Measurements from ENCODE around the gene MAP3K2. TPM values are rescaled to one million over a fixed set of nuclear protein-coding genes. Genes with fewer than 3 reads are reported as not detected.

MAP3K2 gene
- total and polyA plus RNA-seq, 2 of the 8 experiments (the other 6 are each of a cell fraction or from before 2014, with no cell fraction given): 2.0 to 23.2 TPM

GRCh38 chr2:127275356-127275755 is 112.4 kb downstream of the MAP3K2 start (continued):
- TF ChIP-seq, protein P1, sequence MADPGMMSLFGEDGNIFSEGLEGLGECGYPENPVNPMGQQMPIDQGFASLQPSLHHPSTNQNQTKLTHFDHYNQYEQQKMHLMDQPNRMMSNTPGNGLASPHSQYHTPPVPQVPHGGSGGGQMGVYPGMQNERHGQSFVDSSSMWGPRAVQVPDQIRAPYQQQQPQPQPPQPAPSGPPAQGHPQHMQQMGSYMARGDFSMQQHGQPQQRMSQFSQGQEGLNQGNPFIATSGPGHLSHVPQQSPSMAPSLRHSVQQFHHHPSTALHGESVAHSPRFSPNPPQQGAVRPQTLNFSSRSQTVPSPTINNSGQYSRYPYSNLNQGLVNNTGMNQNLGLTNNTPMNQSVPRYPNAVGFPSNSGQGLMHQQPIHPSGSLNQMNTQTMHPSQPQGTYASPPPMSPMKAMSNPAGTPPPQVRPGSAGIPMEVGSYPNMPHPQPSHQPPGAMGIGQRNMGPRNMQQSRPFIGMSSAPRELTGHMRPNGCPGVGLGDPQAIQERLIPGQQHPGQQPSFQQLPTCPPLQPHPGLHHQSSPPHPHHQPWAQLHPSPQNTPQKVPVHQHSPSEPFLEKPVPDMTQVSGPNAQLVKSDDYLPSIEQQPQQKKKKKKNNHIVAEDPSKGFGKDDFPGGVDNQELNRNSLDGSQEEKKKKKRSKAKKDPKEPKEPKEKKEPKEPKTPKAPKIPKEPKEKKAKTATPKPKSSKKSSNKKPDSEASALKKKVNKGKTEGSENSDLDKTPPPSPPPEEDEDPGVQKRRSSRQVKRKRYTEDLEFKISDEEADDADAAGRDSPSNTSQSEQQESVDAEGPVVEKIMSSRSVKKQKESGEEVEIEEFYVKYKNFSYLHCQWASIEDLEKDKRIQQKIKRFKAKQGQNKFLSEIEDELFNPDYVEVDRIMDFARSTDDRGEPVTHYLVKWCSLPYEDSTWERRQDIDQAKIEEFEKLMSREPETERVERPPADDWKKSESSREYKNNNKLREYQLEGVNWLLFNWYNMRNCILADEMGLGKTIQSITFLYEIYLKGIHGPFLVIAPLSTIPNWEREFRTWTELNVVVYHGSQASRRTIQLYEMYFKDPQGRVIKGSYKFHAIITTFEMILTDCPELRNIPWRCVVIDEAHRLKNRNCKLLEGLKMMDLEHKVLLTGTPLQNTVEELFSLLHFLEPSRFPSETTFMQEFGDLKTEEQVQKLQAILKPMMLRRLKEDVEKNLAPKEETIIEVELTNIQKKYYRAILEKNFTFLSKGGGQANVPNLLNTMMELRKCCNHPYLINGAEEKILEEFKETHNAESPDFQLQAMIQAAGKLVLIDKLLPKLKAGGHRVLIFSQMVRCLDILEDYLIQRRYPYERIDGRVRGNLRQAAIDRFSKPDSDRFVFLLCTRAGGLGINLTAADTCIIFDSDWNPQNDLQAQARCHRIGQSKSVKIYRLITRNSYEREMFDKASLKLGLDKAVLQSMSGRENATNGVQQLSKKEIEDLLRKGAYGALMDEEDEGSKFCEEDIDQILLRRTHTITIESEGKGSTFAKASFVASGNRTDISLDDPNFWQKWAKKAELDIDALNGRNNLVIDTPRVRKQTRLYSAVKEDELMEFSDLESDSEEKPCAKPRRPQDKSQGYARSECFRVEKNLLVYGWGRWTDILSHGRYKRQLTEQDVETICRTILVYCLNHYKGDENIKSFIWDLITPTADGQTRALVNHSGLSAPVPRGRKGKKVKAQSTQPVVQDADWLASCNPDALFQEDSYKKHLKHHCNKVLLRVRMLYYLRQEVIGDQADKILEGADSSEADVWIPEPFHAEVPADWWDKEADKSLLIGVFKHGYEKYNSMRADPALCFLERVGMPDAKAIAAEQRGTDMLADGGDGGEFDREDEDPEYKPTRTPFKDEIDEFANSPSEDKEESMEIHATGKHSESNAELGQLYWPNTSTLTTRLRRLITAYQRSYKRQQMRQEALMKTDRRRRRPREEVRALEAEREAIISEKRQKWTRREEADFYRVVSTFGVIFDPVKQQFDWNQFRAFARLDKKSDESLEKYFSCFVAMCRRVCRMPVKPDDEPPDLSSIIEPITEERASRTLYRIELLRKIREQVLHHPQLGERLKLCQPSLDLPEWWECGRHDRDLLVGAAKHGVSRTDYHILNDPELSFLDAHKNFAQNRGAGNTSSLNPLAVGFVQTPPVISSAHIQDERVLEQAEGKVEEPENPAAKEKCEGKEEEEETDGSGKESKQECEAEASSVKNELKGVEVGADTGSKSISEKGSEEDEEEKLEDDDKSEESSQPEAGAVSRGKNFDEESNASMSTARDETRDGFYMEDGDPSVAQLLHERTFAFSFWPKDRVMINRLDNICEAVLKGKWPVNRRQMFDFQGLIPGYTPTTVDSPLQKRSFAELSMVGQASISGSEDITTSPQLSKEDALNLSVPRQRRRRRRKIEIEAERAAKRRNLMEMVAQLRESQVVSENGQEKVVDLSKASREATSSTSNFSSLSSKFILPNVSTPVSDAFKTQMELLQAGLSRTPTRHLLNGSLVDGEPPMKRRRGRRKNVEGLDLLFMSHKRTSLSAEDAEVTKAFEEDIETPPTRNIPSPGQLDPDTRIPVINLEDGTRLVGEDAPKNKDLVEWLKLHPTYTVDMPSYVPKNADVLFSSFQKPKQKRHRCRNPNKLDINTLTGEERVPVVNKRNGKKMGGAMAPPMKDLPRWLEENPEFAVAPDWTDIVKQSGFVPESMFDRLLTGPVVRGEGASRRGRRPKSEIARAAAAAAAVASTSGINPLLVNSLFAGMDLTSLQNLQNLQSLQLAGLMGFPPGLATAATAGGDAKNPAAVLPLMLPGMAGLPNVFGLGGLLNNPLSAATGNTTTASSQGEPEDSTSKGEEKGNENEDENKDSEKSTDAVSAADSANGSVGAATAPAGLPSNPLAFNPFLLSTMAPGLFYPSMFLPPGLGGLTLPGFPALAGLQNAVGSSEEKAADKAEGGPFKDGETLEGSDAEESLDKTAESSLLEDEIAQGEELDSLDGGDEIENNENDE (IDR thresholded peaks at IDR 0.05; ENCODE audit: insufficient replicate concordance, low read length): no peak
- TF ChIP-seq POU5F1 (IDR thresholded peaks at IDR 0.05; ENCODE audit: low read depth, low read length) (no peak), RXRA (IDR thresholded peaks at IDR 0.05; ENCODE audit: insufficient read depth, low read depth, low read length) (no peak), RAD21 (IDR thresholded peaks at IDR 0.05 in 1 of 2, conservative IDR thresholded peaks at IDR 0.05 in 1 of 2; ENCODE audit: low read depth in 2 of 2, low read length in 2 of 2) (no peak), CEBPB (IDR thresholded peaks at IDR 0.05; ENCODE audit: low read depth, low read length) (no peak), YY1 (IDR thresholded peaks at IDR 0.05; ENCODE audit: low read depth, low read length) (no peak), BRCA1 (IDR thresholded peaks at IDR 0.05; ENCODE audit: low read depth, low read length) (no peak), RFX5 (IDR thresholded peaks at IDR 0.05; ENCODE audit: borderline replicate concordance, low read depth, low read length) (no peak), CHD1 (IDR thresholded peaks at IDR 0.05; ENCODE audit: low read depth, low read length) (no peak), CBX5 (IDR thresholded peaks at IDR 0.05; ENCODE audit: low read depth, low read length) (no peak), CTBP2 (IDR thresholded peaks at IDR 0.05; ENCODE audit: borderline replicate concordance, insufficient read depth, insufficient read length, low read length) (no peak)
